ENCODE data around the gene TMEM164.

TMEM164 gene

DNA sequence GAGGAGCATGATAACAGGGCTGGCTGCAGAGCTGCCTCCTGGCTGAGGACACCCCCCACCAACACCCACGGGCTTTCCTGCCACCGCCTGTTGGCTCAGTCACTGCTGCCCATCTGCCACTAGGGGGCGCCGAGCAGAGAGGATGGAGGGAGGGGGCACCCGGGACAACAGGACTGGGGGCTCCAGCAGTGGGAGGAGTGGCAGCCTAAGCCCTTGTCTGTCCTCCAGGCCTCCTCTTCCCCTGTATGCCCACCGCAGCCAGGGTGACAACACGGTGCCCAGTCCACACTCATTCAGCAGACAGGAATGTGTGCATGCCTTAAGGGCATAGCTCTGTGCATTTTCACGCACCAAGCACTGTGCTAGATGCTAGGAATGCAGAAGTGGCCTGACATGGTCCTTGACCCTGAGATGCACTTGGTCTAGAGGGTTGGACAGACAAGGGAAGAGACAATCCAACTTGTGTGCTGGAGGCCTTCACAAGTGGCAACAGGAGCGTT is 165.1 kb downstream of the TMEM164 start:
- no peak for DNase-seq (ENCODE audit: low read depth, low spot score)

DNA sequence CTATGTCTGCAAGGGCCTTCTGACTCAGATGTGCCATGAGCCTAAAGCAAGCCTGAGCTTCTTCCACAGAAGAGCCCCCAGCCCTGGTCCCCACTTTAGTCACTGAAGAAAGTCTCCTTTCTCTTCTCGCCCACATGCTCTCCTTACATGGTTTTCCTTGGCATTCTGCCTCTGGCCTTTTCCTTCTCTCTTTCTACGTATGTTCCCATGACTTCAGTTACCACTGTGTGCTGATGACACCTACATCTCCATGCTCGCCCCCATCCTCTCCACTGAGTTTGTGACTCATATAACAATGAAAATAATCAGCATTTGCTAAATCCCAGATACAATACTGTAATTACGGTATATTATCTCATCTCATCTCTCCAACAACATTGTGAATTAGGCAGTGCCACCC is 165.7 kb downstream of the TMEM164 start:
- peak; percentile 46 for DNase-seq (ENCODE audit: low read depth, low spot score)

GRCh38 chrX:110170029-110170428 is 167.1 kb downstream of the TMEM164 start:
- DNase-seq (ENCODE audit: low read depth, low spot score): no peak

- no peak for DNase-seq (ENCODE audit: low read depth, low spot score)
Observed at GRCh38 chrX:110171442-110171841, 168.5 kb downstream of the TMEM164 start.

DNA sequence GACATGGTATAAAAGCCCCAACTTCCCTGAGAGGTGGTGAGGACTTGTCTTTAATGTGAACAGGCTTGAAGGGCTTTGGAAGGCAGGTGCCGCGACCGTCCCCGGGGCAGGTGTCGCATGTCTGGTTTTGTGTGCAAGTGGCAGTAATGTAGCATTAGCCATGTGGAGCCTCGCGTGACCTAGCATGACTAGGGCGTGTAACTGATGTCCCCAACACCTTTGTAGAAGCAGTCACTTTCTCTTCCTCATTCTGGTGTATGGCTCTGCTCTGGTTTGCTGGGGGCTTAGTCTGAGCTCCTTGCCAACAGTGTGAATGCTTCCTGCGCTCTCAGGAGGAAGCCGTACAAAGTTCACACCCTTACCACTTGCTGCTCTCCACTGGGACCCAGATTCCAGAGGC is 169.3 kb downstream of the TMEM164 start:
- no peak for DNase-seq (ENCODE audit: low read depth, low spot score)

GRCh38 chrX:110173192-110174175 is 170.6 kb downstream of the TMEM164 start:
- no peak for DNase-seq (ENCODE audit: low read depth, low spot score)

DNA sequence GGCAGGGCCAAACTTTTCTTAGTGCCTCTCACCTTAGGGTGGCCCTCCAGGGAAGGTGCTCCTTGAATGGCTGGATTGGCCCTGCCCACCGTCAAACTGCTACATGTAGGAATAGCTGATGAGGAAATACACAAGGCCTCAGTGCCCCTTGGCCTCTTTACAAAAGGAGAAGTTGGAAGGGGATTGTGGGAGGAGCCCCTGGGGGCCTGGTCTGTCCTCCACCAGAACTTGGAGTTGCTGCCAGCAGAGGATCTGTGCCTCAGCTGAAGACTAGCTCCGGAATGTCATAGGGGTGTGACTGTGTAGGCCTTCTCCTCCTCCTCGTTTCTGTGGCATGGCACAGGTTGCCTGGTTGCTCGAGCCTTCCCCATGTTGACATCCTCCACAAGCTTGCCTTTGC is 172.2 kb downstream of the TMEM164 start:
- no peak for DNase-seq (ENCODE audit: low read depth, low spot score)

DNA sequence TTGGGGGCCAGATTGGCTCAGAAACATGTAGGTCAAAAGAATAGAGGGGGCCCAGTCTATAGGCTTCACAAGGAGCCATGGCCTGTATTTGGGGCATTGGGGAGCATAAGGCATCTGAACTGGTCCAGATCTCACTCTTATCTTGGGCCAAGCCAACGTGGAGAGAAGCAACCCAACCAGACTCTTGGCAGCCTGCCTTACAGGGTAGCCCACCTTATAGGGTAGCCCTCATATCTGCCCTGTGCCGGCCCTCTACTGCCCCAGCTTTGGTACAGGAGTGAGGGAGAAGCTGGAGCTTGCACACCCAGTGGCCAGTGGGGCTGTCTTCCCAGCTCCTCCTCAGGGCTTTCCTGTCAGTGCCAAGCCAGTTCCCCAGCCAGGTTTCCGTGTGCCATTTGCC is 172.8 kb downstream of the TMEM164 start:
- DNase-seq (ENCODE audit: low read depth, low spot score): no peak

DNA sequence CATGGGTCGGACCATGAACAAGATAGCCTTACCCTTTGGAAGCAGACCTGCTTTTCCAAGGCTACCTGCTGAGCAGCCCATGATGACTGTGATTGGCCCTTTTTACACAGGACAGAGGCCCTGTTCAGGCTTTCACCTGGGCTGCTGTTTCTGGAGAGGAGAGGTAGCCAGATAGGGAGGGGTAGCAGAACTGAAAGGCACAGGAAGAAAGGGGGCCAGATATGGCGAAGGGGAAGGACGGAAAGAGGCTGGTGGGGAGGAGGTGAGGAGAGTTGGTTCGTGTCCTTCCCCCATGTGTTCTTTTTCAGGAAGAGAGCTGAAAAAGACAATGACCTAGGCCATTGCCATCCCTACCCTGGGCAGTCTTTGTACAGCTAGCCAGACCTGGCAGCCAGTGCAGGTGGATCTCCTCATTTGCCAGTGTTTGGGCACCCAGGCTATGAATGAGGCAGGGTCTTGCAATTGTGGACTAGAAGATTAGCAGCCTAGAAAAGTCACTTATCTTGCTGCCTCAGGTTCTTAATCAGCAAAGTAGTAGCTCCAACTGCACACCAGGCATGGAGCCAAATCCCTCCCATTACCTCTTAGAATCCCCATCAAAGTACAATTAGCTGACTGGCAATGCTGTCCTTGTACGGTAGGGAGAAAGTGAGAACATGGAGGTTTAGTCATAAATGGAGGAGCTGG is 175.4 kb downstream of the TMEM164 start:
- DNase-seq (ENCODE audit: low read depth, low spot score): no peak

DNA sequence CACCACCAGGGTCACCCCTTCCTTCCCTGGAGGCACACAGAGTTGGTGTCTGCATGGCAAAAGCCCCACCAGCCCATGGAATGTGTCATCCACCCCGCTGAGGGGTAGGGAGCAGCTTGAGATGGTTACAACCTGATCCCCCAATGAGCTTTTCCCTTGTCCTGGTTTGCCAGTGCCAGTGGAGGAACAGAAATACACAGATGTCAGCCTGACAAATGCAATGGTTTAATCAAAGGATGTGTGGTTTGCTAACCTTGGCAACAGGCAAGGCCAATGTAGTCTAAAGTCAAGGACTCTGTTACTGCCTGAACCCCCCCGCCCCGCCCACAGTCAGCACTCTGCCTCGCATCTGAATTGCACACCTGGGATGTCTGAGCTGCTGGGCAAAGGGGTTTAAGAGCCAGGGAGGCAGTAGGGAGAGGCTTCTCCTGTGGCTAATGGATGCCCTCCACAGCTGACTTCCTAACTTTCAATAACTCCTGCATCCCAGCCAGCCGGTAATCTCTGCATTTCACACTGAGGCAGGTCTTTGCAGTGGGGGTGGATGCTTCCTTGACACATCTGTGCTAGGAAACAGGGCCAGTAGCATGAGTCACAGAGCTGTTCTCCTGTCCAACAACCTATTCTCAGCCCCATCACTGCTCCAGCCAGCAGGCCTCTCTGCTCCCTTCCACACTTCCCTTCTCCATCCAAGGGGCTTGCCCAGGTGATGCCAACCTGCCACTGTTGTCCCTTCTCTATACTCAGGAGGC is 177.4 kb downstream of the TMEM164 start:
- DNase-seq (ENCODE audit: low read depth, low spot score): peak; percentile 67

GRCh38 chrX:110180928-110181310 is 178.0 kb downstream of the TMEM164 start:
- peak; percentile 36 for DNase-seq (ENCODE audit: low read depth, low spot score)

- no peak for DNase-seq (ENCODE audit: low read depth, low spot score)
Observed at GRCh38 chrX:110181459-110182137, 178.7 kb downstream of the TMEM164 start.

- no peak for DNase-seq (ENCODE audit: low read depth, low spot score)
Observed at GRCh38 chrX:110182362-110182761, 179.4 kb downstream of the TMEM164 start.

DNA sequence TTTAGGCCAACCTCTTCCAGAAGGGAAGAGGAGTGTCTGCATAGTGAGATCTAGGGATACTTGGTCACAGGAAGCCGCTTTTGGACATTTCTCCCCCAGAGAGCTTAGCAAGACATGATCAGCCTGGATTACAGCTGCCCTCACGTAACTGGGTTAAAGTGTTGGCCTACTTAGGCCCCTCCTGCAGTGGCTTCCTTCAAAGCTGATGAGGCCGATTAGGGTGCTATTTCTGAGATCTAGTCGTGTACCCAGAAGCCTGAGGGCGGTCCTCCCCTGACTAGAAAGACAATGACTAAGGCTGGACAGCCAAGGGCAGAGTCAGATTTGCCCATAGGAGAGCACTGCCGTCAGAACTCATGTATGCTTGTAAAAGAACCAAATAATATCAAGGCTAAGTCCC is 180.0 kb downstream of the TMEM164 start:
- no peak for DNase-seq (ENCODE audit: low read depth, low spot score)

GRCh38 chrX:110183314-110183713 is 180.4 kb downstream of the TMEM164 start:
- DNase-seq (ENCODE audit: low read depth, low spot score): no peak

GRCh38 chrX:110188701-110189558 is 186.0 kb downstream of the TMEM164 start:
- DNase-seq (ENCODE audit: low read depth, low spot score): peak; percentile 34

DNA sequence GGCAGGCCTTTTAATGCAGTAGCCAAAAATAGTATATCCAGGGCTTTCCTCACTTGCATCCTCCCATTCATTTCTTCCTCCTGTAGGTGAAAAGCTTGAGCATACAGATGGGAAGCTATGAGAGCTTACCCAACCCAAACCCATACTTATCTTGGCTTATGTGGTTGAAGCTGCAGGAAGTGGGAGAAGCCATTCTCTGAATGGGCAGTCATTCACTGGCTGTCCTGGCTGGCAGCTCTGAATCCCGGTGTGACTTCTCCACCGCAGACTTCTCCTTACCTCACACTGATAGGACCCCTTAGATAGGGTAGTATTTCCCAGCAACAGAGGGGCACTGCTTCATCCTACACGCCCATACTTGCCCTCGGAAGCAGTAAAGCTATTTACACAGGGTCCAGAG is 189.6 kb downstream of the TMEM164 start:
- no peak for DNase-seq (ENCODE audit: low read depth, low spot score)

GRCh38 chrX:110194977-110195376 is 192.1 kb downstream of the TMEM164 start:
- no peak for DNase-seq (ENCODE audit: low read depth, low spot score)

- no peak for DNase-seq (ENCODE audit: low read depth, low spot score)
Observed at GRCh38 chrX:110201799-110202198, 198.9 kb downstream of the TMEM164 start.

DNA sequence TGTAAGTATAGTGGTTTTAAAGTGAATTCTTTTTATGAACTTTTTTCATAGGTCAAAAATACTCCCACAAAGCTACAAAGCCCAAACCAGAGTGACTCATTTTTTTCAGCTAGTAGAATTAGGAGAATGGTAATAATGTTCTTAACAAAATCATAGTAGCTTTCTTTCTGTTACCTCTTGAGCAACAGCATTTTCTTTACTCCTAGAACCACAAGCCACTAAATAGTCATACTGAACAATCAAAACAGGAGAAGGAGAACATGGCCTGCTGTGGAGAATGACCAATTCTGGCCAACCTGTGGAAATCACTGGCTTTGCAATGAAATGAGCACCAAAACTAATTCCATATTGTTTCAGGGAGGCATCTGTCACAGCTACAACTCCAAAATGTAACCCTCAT is 202.1 kb downstream of the TMEM164 start:
- DNase-seq (ENCODE audit: low read depth, low spot score): peak; percentile 51
